ENCODE data around the gene DIP2C.
"Not testable (repeated sequence)": the region's sequence is repeated elsewhere in the genome, so short reads cannot be mapped to it uniquely, and the experiment has no call there.

Gene DIP2C

GRCh38 chr10:490256-490655, 199.2 kb downstream of the DIP2C start:
- no peak for DNase-seq

DNA sequence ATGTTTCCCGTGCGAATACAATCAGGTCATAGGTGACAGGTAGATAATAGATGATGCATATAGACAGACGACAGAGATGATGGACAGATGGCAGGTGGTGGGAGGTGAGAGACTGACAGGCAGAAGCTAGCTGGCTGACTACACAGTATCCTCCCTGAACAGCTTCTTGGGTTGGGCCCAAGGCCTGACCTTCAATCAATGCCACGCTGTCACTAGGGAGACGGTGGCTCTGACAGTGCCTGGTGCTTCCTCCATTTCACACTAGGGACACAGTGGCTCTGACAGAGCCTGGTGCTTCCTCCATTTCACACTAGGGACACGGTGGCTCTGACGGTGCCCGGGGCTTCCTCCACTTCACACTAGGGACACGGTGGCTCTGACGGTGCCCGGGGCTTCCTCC, 200.1 kb downstream of the DIP2C start:
- DNase-seq, result no peak

- no peak for DNase-seq
Observed at GRCh38 chr10:488933-489215, 200.6 kb downstream of the DIP2C start.

- DNase-seq, result no peak
Observed at GRCh38 chr10:488081-488932, 201.2 kb downstream of the DIP2C start.

GRCh38 chr10:486666-487322, 202.7 kb downstream of the DIP2C start:
- no peak for DNase-seq

DNA sequence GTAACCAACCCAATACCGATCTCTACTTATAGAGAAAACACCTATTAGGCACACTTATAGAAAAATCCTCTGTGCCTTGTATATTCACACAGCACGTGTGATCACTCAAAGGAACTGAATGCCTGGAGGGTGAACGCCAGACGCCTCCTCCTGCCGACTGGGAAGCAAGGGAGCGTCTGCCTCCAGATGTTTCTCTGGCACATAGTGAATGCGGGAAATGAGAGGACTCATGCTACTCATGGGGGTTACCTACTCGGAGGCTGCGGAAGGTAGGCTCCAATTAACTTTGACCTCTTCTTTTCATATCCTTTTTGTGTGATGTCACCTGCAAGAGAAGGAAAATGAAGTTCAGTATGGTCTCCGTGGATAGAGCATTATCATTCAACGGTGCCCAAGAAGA, 203.3 kb downstream of the DIP2C start:
- DNase-seq, result no peak

- no peak for DNase-seq
Observed at GRCh38 chr10:485776-486175, 203.7 kb downstream of the DIP2C start.

- DNase-seq, result no peak
Observed at GRCh38 chr10:484925-485661, 204.4 kb downstream of the DIP2C start.

- DNase-seq, result no peak
Observed at GRCh38 chr10:484441-484924, 205.0 kb downstream of the DIP2C start.

- no peak for DNase-seq
Observed at GRCh38 chr10:483261-483660, 206.2 kb downstream of the DIP2C start.

DNA sequence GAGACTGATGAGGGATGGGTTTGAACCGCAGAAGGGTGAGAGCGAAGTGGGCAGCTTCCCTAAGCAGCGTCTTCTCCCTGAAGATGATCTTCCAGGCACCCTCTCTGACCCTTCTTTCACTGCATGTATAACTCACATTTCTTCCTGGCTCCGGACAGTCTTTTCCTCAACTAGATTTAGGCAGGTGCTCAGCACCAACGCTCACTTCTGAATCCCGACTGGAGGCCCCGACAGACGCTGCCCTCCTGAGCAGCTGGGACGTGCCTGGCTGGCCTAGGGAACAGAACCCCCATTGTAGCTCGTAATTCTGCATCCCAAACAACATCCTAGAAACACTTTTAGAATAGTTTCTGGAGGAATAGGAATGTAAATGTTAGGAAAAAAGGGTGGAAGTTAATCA, 206.6 kb downstream of the DIP2C start:
- DNase-seq, result no peak

GRCh38 chr10:482051-482501, 207.4 kb downstream of the DIP2C start:
- no peak for DNase-seq

GRCh38 chr10:481628-482027, 207.8 kb downstream of the DIP2C start:
- no peak for DNase-seq

DNA sequence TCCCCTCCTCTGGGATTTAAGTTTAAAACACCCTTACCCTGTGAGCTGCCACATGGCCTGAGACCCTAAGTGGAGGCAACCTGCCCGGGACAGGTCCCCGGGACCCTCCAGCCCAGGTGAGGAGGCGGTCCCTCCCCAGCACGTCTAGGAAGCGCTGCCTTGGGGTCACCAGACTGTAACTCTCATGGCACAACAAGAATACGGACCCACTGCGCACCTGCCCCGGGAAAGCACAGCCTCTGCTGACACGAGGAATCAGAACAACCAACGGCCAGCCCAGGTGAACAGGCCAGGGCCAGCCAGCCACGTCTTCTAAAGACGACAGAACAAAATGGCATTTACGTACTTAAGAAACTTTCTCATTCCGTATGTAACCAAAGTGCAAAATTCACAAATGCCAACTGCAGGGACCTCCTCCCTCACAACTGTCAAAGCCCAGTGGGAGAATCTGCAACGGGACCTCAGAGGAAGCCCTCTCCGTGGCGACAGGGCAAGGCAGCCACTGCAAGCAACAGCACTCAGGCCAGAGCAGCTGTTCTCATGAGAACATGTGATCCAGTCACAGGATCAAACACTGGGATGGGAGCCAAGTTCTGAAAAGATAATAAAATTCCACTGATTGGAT, 208.4 kb downstream of the DIP2C start:
- peak; percentile 50 for DNase-seq

DNA sequence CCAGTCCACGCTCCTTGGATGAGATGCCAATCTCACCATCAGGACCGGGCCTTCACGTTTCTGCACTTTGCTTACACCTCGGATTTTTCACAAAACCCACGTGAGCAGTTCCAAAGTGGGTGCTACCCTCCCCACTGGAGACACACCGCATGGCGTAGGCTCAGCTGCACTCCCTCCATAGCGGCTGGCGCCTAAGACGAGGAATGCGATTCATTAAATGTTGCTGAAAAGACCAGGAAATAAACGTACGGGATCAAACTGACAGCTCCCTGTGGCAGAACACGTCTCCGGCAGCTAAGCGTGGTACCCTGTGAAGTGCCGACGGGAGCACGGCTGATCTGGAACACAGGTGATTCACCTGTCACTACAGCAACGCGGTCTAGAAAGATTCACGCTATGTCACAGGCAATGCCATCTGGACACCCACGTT, 209.0 kb downstream of the DIP2C start:
- DNase-seq, result no peak

GRCh38 chr10:479706-480497, 209.6 kb downstream of the DIP2C start:
- DNase-seq, result not testable (repeated sequence)

DNA sequence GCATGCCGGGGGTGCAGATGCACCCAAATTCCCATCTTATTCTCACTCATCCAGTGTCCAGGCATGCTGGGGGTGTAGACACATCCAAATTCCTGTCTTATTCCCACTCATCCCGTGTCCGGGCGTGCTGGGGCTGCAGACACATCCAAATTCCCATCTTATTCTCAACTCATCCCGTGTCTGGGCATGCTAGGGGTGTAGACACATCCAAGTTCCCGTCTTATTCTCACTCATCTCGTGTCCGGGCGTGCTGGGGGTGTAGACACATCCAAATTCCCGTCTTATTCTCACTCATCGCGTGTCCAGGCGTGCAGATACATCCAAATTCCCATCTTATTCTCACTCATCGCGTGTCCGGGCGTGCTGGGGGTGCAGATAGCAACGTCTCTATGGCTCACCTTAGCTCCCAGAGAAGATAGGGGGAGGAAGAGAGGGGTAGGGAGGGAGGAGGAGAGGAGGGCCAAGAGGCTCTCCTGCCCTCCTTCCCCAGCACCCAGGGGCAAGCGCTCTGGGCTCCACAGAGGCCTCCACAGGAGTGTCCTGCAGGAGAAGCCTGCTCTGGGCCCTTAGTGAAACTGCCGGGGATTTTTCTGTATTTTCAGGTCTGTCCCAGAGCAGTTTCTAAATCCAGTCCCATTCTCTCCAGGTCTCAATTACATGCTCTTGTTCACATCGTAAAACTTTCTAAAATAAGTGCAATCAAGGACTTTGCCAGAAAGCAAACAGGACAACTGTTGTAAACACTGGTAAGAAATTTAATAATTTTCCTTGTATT, 210.8 kb downstream of the DIP2C start:
- no peak for DNase-seq

DNA sequence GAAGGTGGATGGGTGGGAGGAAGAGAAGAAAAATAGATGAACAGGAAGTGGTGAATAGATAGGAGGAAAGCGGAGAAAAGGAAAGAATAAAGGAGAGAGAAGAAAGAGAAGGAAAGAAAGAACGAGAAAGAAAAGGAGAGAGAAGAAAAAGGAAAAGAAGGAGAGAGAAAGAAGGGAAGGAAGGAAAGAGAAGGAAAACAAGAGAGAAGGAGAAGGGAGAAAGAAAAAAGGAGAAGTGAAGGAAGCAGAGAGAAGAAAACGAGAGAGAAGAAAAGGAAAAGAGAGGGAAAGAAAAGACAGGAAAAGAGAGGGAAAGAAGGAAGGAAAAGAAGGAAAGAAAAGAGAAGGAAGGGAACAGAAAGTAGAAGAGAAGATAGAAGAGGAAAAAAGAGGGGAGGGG, 211.8 kb downstream of the DIP2C start:
- no peak for DNase-seq

- DNase-seq, result no peak
Observed at GRCh38 chr10:476455-476780, 213.1 kb downstream of the DIP2C start.

DNA sequence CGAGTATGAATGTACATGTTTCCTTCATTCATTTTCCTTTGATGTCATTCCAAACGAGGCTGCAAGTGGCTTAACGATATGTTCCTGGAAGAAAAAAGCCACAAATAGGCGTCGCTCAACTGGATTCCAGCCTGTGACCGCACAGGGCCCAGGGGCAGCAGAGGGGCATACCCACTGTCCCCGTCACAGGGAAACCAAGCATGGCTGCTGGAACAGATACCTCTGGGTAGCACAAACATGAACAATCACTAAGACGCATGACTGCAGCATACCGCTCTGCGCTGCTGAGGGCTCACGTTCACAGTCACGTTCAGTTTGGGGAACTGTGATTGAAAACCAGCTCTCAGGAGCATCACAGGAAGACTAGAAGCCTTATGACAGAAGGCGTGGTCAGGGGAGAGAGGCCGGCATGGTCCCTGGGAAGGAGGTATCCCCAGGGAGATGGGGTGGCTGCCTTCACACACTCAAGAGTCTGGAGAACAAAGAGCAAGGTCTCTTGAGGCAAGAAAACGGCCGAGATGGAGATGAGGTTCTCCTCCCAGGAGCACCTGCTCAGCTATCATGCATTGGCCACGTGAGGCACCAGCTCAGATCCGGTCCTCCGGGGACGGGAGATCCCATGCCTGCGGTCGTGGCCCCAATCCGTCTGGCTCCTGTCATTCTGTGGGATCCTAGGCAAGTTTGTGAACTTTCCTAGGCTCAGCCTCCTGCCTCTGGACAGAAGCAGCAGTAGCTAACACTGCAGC, 213.6 kb downstream of the DIP2C start:
- no peak for DNase-seq

GRCh38 chr10:474946-475345, 214.5 kb downstream of the DIP2C start:
- no peak for DNase-seq

Measured in NCI-H2171 (cell line).